Measurements from ENCODE around the gene RBM47.

GRCh38 chr4:40621592-40622512, 7.8 kb downstream of the RBM47 start:
- TF ChIP-seq CTCF (IDR thresholded peaks at IDR 0.05) (no peak), POLR2A (IDR thresholded peaks at IDR 0.05) (no peak), POLR2AphosphoS5 (IDR thresholded peaks at IDR 0.05) (peak; percentile 73 to 83 (median 74))
